A673 (cell line): ENCODE measurements around the gene KCNQ1. TPM values are rescaled to one million over a fixed set of nuclear protein-coding genes. Genes with fewer than 3 reads are reported as not detected.

ENCODE experiments used
- BruUV-seq: library from RNA; stranded (reverse); fragments of 400-500 nt; replicated peaks from 2 replicates; lab custom pipeline; 2021; lab: Mats Ljungman, UMichigan
- CTCF ChIA-PET: fragments of 300-600 bp; sonication (Branson Sonifier 250); formaldehyde crosslinking; loops from one replicate; lab custom pipeline; 2022; ENCODE audit warnings: antibody characterized with exemption; lab: Charles Lee
- POLR2A ChIA-PET: fragments of 300-600 bp; sonication (Branson Sonifier 250); formaldehyde crosslinking; loops from one replicate; lab custom pipeline; 2022; ENCODE audit warnings: antibody characterized with exemption; ENCODE audit not compliant: low non-redundant PET; lab: Charles Lee
- DNase-seq: peaks from one replicate; pipeline ENCODE4 v3.0.0-alpha.2; 2015; ENCODE audit warnings: low spot score
- H3K27ac ChIP-seq: fragments of 200-600 bp; sonication (generic); 2 replicates; pipeline ENCODE4 v1.5.1; 2016; ENCODE audit warnings: mixed run types, low read depth, mild to moderate bottlenecking, mixed read lengths, antibody characterized with exemption, low read length; ENCODE audit not compliant: poor library complexity, severe bottlenecking
- H3K27me3 ChIP-seq: fragments of 200-600 bp; sonication (generic); replicated peaks from 2 replicates; pipeline ENCODE4 v1.6.1; 2017; ENCODE audit warnings: mixed run types, low read depth, mild to moderate bottlenecking, mixed read lengths, antibody characterized with exemption, low read length; ENCODE audit not compliant: insufficient read depth, poor library complexity
- H3K36me3 ChIP-seq: fragments of 200-600 bp; sonication (generic); 2 replicates; pipeline ENCODE4 v1.6.1; 2016; ENCODE audit warnings: mixed run types, mild to moderate bottlenecking, mixed read lengths, antibody characterized with exemption, low read length; ENCODE audit not compliant: insufficient read depth, poor library complexity, severe bottlenecking
- H3K4me1 ChIP-seq: fragments of 200-600 bp; sonication (generic); 2 replicates; pipeline ENCODE4 v1.6.1; 2017; ENCODE audit warnings: mixed run types, mild to moderate bottlenecking, mixed read lengths, antibody characterized with exemption, low read length; ENCODE audit not compliant: insufficient read depth, poor library complexity, severe bottlenecking
- H3K4me3 ChIP-seq: fragments of 200-600 bp; sonication (generic); 2 replicates; pipeline ENCODE4 v1.5.1; 2016; ENCODE audit warnings: low read depth, mixed run types, mild to moderate bottlenecking, mixed read lengths, low read length; ENCODE audit not compliant: poor library complexity, severe bottlenecking
- H3K9me3 ChIP-seq: fragments of 200-600 bp; sonication (generic); 2 replicates; pipeline ENCODE4 v1.6.1; 2016; ENCODE audit warnings: mixed run types, low read depth, mild to moderate bottlenecking, mixed read lengths, antibody characterized with exemption, low read length; ENCODE audit not compliant: poor library complexity, severe bottlenecking
- CTCF ChIP-seq: fragments of 300-800, 200-600 bp; sonication (generic); conservative IDR thresholded peaks from 2 replicates; pipeline ENCODE4 v1.5.1; 2017; ENCODE audit warnings: low read depth, mild to moderate bottlenecking, antibody characterized with exemption, low read length, moderate library complexity, mixed read lengths
- EZH2 ChIP-seq: fragments of 200-600 bp; sonication (generic); IDR thresholded peaks from 2 replicates; pipeline ENCODE4 v1.6.1; 2017; ENCODE audit warnings: borderline replicate concordance, low read depth, mild to moderate bottlenecking, mixed read lengths, antibody characterized with exemption, low read length; ENCODE audit not compliant: poor library complexity, severe bottlenecking
- intact Hi-C: fragments of 100-400 bp; cut with micrococcal nuclease; formaldehyde crosslinking; loops from one replicate; pipeline ENCODE4 v1.10.0; 2022; ENCODE audit not compliant: unreplicated experiment
- total RNA-seq: library from RNA; stranded (reverse); gene quantifications from 2 replicates; pipeline ENCODE4 v1.2.3, GENCODE V29; 2021

The KCNQ1 gene
- total RNA-seq, 1 experiment from 2014 or later: not detected

DNA sequence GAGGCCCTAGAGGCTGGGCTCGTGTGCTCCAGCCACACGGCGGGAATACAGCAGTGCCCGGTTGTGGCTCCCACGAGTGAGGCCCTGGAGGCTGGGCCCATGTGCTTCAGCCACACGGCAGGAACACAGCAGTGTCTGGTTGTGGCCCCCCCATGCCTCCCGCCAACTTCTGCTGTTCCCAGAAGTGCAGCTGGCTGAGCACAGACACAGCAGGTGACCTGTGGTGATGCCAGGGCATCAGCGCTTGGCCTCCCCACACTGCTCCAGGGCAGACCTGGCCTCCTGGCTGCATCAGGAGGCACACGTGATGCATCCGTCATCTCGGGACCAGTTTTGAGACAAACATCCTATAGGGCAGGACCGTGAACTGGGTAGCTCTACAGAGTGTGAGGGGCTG is 144.7 kb downstream of the KCNQ1 start:
- ChIA-PET CTCF (no interaction called here), POLR2A (no interaction called here)
- intact Hi-C loops: no loop called here
- H3K4me1 ChIP-seq: no peaks in the 10 kb centered on the region
- no peak for DNase-seq
- BruUV-seq: no TSS peak
- TF ChIP-seq CTCF (no peak), EZH2 (no peak)
- H3K4me3 ChIP-seq: no peak overlapping the region
- H3K27ac ChIP-seq: no peak overlapping the region
- H3K27me3 ChIP-seq: no peaks in the 10 kb centered on the region
- no peaks in the 10 kb centered on the region for H3K36me3 ChIP-seq
- H3K9me3 ChIP-seq: no peaks in the 10 kb centered on the region

DNA sequence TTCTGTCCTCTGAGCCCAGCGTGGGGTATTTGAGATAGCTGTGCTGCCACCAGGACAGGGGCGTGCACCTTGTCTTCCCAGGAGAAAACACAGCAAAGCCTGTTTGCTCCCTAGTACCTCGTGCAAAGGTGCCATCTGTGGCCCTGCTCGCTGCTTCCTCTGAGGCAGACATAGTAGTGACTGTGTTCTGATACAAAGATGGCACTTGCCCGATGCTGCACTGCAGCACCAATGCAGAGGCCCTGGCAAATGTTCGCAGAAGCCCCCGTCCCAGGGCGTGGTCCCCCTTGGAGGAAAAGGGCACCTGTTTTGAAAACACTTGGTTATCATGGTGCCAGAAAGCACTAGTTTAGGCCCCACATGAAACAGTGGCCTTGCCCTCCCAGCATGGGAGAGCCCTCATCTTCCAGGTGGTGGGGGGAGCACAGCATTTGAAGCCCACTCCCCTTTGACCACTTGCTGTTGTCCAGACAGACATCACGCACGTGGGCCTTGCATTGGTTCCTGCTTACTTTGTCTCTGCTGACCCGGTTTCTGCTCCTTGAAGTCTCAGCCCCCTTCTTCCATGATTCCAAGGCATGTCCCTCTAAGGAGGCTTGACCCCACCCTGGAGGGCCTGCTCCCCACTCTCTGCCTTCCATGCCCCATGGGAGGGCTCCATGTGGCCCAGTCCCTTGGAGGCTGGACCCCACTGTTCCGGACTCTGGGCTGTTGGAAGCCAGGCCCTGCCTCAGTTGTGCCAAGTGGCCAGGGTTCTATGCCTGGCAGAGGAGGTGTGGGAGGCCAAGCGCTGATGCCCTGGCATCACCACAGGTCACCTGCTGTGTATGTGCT is 145.5 kb downstream of the KCNQ1 start:
- Histone ChIP-seq H3K4me1 (no peaks in the 10 kb centered on the region), H3K4me3 (no peak overlapping the region), H3K27me3 (no peaks in the 10 kb centered on the region), H3K36me3 (no peaks in the 10 kb centered on the region), H3K27ac (no peak overlapping the region), H3K9me3 (no peaks in the 10 kb centered on the region)
- ChIA-PET POLR2A (no interaction called here), CTCF (no interaction called here)
- no TSS peak for BruUV-seq
- intact Hi-C loops: no loop called here
- no peak for TF ChIP-seq CTCF
- no peak for DNase-seq

DNA sequence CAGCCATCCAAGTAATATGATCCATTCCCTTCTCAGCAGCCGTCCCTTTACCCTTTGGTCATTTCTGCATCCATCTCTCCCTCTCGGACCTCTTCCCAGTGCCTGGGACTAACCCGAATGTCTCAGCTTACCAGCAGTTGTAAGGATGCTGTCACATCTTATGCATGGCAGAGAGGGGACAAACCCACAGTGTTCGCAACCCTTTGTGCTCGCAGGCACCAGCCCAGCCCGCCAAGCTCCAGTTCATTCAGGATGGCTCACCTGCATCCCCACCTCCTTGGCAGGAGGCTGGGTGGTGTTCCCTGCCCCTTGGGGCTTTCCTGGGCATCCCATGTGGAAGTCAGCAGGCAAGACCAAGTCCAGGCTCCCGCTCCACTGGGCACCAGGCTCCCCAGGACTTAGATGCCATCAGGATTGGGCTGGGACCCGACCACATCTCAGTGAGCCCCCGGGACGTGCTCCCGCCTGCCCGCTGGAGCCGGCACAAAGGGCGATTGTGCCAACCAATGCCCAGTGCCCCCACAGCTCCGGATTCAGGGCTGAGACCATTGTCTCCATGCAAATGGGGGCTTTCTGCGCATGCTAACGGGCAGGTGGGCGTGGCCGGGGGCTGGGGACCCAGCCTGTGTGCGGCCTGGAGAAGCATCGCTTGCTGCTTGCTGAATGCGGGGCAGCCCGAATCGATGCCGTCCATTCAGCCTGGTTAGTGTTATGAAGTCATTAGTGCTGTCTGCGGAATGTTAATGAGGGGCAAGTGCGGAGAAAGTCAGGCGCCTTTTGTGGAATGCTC is 146.4 kb downstream of the KCNQ1 start:
- H3K9me3 ChIP-seq: no peaks in the 10 kb centered on the region
- ChIA-PET CTCF (no interaction called here), POLR2A (no interaction called here)
- no peaks in the 10 kb centered on the region for H3K4me1 ChIP-seq
- no peak overlapping the region for H3K27ac ChIP-seq
- H3K27me3 ChIP-seq: no peaks in the 10 kb centered on the region
- intact Hi-C loops: no loop called here
- H3K4me3 ChIP-seq: no peak overlapping the region
- DNase-seq: no peak
- no TSS peak for BruUV-seq
- H3K36me3 ChIP-seq: no peaks in the 10 kb centered on the region
- no peak for TF ChIP-seq EZH2
- TF ChIP-seq CTCF: no peak
